Body of pancreas (tissue), 4 donors: ENCODE measurements around the gene TPI1. TPM values are rescaled to one million over a fixed set of nuclear protein-coding genes. Genes with fewer than 3 reads are reported as not detected.
"Not testable (repeated sequence)": the region's sequence is repeated elsewhere in the genome, so short reads cannot be mapped to it uniquely, and the experiment has no call there.

ENCODE experiments used
- ATAC-seq: fragments of 150-250 bp; one replicate; pipeline ENCODE4 v1.9.1; 2016
- DNase-seq, 4 donors: peaks; one replicate each; pipeline ENCODE4 v3.0.0-alpha.2; 2019
- H3K27ac ChIP-seq, 4 donors: fragments of 200-600 bp; sonication (generic); 1 replicate in 3 of 4; 2 replicates in 1 of 4; pipeline versions ENCODE4 v1.5.1 to v1.6.1; 2016 to 2019; ENCODE audit warnings: mild to moderate bottlenecking in 1 of 4, mixed read lengths in 1 of 4, moderate library complexity in 1 of 4
- H3K27me3 ChIP-seq, 2 donors: fragments of 200-600 bp; sonication (generic); one replicate each; pipeline ENCODE4 v1.6.0; 2016; ENCODE audit warnings: mild to moderate bottlenecking in 1 of 2
- H3K36me3 ChIP-seq, 2 donors: fragments of 200-600 bp; sonication (generic); replicated peaks in 1 of 2; 2 replicates each; pipeline ENCODE4 v1.5.1; 2016; ENCODE audit warnings: low read depth in 2 of 2; ENCODE audit not compliant: insufficient read depth in 1 of 2
- H3K4me1 ChIP-seq: fragments of 200-600 bp; sonication (generic); one replicate; pipeline ENCODE4 v1.6.0; 2016
- H3K4me3 ChIP-seq, 2 donors: fragments of 200-600 bp; sonication (generic); 1 replicate in 1 of 2; 2 replicates in 1 of 2; pipeline ENCODE4 v1.5.1; 2016 to 2019
- H3K9me3 ChIP-seq, 3 donors: fragments of 200-600 bp; sonication (generic); 1 replicate in 2 of 3; 2 replicates in 1 of 3; pipeline ENCODE4 v1.5.1; 2016
- POLR2A ChIP-seq, 3 donors: fragments of 450-650 bp; IDR thresholded peaks; one replicate each; pipeline ENCODE4 v1.6.1; 2016; ENCODE audit warnings: antibody characterized with exemption in 3 of 3, mild to moderate bottlenecking in 2 of 3
- WGBS, 2 donors: methylation state at CpG; one replicate each; pipeline ENCODE4 v1.1.5; 2017; 5-methylcytosine and 5-hydroxymethylcytosine counted together
- intact Hi-C: fragments of 100-400 bp; cut with DNase I; formaldehyde crosslinking; loops from one replicate; pipeline ENCODE4 v1.15.1; 2023
- total RNA-seq, 2 donors: library from RNA; depleted of rRNA; stranded (reverse); fragments of >200 nt; gene quantifications; one replicate each; pipeline ENCODE4 v1.1.0, GENCODE V29; 2016
- TF ChIP-seq, protein P1 (sequence below), 7 experiments: fragments of 450-650 bp in 4 of 7; fragments of 200-600 bp in 3 of 7; sonication (generic) in 3 of 7; IDR thresholded peaks; one replicate each; pipeline ENCODE4 v1.5.1; 2016 to 2019; ENCODE audit warnings: antibody characterized with exemption in 7 of 7

Gene TPI1
- total RNA-seq, 2 donors from 2014 or later: 134 to 152 TPM

DNA sequence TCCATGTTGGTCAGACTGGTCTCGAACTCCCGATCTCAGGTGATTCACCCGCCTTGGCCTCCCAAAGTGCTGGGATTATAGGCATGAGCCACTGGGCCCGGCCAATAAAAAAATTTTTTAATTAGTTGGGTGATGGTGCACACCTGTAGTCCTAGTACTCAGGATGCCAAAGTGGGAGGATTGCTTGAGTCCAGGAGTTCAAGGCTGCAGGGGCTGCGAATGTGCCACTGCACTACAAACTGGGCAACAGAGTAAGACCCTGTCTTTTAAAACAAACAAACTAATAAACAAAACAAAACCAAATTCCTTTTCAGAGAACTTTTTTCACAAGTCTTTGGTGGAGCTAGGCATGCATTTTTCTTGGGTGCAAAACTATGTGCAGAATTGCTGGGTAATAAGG lies 15.9 kb downstream of the TPI1 start:
- no peak for DNase-seq
- Histone ChIP-seq H3K27me3 (no peaks in the 10 kb centered on the region), H3K27ac (no peak overlapping the region), H3K4me1 (peaks cover 8% of the 10 kb centered on the region), H3K9me3 (no peaks in the 10 kb centered on the region), H3K4me3 (no peak overlapping the region), H3K36me3 (no peaks in the 10 kb centered on the region)
- WGBS, 2 donors: 92 to 94% methylated on average over 5 of the region's 5 CpGs
- TF ChIP-seq POLR2A (IDR thresholded peaks at IDR 0.05): no peak
- TF ChIP-seq, protein P1, sequence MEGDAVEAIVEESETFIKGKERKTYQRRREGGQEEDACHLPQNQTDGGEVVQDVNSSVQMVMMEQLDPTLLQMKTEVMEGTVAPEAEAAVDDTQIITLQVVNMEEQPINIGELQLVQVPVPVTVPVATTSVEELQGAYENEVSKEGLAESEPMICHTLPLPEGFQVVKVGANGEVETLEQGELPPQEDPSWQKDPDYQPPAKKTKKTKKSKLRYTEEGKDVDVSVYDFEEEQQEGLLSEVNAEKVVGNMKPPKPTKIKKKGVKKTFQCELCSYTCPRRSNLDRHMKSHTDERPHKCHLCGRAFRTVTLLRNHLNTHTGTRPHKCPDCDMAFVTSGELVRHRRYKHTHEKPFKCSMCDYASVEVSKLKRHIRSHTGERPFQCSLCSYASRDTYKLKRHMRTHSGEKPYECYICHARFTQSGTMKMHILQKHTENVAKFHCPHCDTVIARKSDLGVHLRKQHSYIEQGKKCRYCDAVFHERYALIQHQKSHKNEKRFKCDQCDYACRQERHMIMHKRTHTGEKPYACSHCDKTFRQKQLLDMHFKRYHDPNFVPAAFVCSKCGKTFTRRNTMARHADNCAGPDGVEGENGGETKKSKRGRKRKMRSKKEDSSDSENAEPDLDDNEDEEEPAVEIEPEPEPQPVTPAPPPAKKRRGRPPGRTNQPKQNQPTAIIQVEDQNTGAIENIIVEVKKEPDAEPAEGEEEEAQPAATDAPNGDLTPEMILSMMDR (IDR thresholded peaks at IDR 0.05): no peak
- ATAC-seq: no peak
- intact Hi-C loops: no loop called here

DNA sequence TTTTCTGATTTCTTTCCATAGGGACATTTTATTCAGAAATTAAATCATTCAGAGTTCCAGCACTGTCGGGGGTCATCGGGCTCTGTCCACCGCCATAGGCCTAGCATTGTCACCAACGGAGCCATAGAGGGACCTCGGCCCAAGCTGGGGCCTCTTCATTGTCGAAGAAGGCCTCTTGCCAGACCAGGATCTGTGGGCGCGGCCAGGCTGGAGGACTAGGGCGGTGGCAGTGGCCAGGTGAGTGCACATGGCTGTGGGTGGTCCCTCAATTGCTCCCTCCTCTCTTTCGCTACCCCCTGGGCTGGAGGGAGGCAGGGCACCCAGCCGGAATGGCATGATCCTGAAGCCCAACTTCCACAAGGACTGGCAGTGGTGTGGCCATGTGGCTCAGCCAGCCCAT lies 16.4 kb downstream of the TPI1 start:
- DNase-seq (no peak), ATAC-seq (no peak)
- 78 to 90% methylated on average over 9 to 11 of the region's 11 CpGs for WGBS, 2 donors
- Histone ChIP-seq H3K27ac (no peak overlapping the region), H3K36me3 (no peaks in the 10 kb centered on the region), H3K27me3 (no peaks in the 10 kb centered on the region), H3K4me3 (no peak overlapping the region), H3K4me1 (peaks cover 8% of the 10 kb centered on the region), H3K9me3 (no peaks in the 10 kb centered on the region)
- intact Hi-C loops: no loop called here
- no peak for TF ChIP-seq POLR2A (IDR thresholded peaks at IDR 0.05)
- TF ChIP-seq, protein P1 (IDR thresholded peaks at IDR 0.05): no peak

DNA sequence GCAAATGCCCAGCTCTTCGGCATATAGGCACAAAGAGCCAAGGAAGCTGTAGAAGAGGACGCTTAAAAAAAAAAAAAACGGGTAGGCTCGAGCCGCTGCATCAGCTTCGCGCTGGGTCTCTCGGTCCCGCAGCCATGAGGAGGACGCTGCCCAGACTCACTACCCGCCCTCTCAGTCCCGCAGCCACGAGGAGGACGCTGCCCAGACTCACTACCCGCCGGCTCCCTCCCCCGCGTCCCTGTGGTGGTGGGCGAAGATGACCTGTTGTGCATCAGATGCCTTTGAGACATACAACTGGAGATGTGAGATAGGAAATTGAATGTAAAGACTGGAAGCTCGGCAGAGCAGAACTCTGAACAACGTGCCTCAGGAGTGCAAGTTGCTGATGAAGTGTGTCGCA lies 17.2 kb downstream of the TPI1 start:
- 74 to 84% methylated on average over 22 of the region's 22 CpGs for WGBS, 2 donors
- H3K9me3 ChIP-seq: no peaks in the 10 kb centered on the region
- ATAC-seq (no peak), DNase-seq (no peak)
- H3K36me3 ChIP-seq: no peaks in the 10 kb centered on the region
- H3K27ac ChIP-seq: no peak overlapping the region
- TF ChIP-seq POLR2A (IDR thresholded peaks at IDR 0.05): no peak
- TF ChIP-seq, protein P1 (IDR thresholded peaks at IDR 0.05): no peak
- peaks cover 8% of the 10 kb centered on the region for H3K4me1 ChIP-seq
- H3K4me3 ChIP-seq: no peak overlapping the region
- intact Hi-C loops: no loop called here
- no peaks in the 10 kb centered on the region for H3K27me3 ChIP-seq

DNA sequence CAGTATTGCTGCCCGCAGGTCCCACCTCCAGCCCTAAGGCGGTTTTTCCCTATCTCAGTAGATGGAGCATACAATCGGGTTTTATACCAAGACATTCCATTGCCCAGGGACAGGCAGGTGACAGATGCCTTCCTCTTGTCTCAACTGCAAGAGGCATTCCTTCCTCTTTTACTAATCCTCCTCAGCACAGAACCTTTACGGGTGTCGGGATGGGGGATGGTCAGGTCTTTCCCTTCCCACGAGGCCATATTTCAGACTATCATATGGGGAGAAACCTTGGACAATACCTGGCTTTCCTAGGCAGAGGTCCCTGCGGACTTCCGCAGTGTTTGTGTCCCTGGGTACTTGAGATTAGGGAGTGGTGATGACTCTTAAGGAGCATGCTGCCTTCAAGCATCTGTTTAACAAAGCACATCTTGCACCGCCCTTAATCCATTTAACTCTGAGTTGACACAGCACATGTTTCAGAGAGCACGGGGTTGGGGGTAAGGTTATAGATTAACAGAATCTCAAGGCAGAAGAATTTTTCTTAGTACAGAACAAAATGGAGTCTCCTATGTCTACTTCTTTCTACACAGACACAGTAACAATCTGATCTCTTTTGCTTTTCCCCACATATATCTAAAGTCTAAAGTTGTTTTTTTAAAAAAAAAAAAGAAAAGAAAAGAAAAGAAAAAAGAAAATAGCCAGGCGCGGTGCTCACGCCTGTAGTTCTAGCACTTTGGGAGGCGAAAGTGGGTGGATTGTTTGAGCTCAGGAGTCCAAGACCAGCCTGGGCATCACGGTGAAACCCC lies 19.1 kb downstream of the TPI1 start:
- intact Hi-C loops, H3K27me3 ChIP-seq, H3K27ac ChIP-seq, ATAC-seq, H3K36me3 ChIP-seq, DNase-seq, H3K4me1 ChIP-seq, H3K4me3 ChIP-seq, H3K9me3 ChIP-seq: not testable (repeated sequence)
- WGBS, 2 donors: 56 to 72% methylated on average over 11 to 13 of the region's 15 CpGs

DNA sequence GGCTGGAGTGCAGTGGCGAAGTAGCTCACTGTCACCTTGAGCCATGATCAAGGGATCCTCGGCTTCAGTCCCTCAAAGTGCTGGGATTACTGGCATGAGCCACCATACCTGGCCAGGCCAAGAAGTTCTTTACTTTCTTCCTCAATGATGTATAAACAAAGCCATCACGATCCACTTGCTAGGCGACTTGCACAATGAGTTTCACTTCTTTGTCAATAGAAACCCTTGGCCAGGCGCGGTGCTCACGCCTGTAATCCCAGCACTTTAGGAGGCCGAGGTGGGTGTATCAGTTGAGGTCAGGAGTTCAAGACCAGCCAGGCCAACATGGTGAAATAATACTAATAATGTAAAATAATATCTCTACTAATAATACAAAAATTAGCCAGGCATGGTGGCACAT lies 20.1 kb downstream of the TPI1 start:
- H3K9me3 ChIP-seq: no peaks in the 10 kb centered on the region
- H3K4me1 ChIP-seq: peaks cover 10% of the 10 kb centered on the region
- no peak for TF ChIP-seq POLR2A (IDR thresholded peaks at IDR 0.05)
- TF ChIP-seq, protein P1 (IDR thresholded peaks at IDR 0.05): no peak
- WGBS, 2 donors: 74 to 82% methylated on average over 8 of the region's 8 CpGs
- intact Hi-C loops: no loop called here
- no peaks in the 10 kb centered on the region for H3K27me3 ChIP-seq
- DNase-seq: no peak
- no peaks in the 10 kb centered on the region for H3K36me3 ChIP-seq
- no peak overlapping the region for H3K27ac ChIP-seq
- ATAC-seq: no peak
- no peak overlapping the region for H3K4me3 ChIP-seq
